Thymus (tissue), 11 donors: ENCODE results near the gene TRPM1. TPM values are rescaled to one million over a fixed set of nuclear protein-coding genes. Genes with fewer than 3 reads are reported as not detected.

Experiments used
- DNase-seq, 9 donors: peaks; one replicate each; pipeline ENCODE4 v3.0.0-alpha.2; 2013; ENCODE audit warnings: low spot score in 9 of 9, low read depth in 6 of 9, missing footprints in 1 of 9
- H3K27ac ChIP-seq, 2 donors: one replicate each; pipeline ENCODE4 v1.5.1; 2013; ENCODE audit warnings: control low read depth in 1 of 2, low read depth in 1 of 2, low read length in 1 of 2, mild to moderate bottlenecking in 1 of 2, moderate library complexity in 1 of 2
- H3K27me3 ChIP-seq, 2 donors: one replicate each; pipeline ENCODE4 v1.5.1; 2013; ENCODE audit warnings: low read length in 1 of 2; ENCODE audit not compliant: control insufficient read depth in 2 of 2, insufficient read depth in 1 of 2
- H3K36me3 ChIP-seq, 2 donors: one replicate each; pipeline ENCODE4 v1.5.1; 2013; ENCODE audit warnings: low read length in 1 of 2, mild to moderate bottlenecking in 1 of 2, moderate library complexity in 1 of 2; ENCODE audit not compliant: control insufficient read depth in 2 of 2, insufficient read depth in 2 of 2
- H3K4me1 ChIP-seq, 2 donors: one replicate each; pipeline ENCODE4 v1.5.1; 2013; ENCODE audit warnings: low read length in 2 of 2; ENCODE audit not compliant: control insufficient read depth in 2 of 2, insufficient read depth in 2 of 2
- H3K4me3 ChIP-seq, 2 donors: one replicate each; pipeline ENCODE4 v1.5.1; 2013; ENCODE audit warnings: low read length in 2 of 2, control low read depth in 1 of 2, mild to moderate bottlenecking in 1 of 2
- H3K9me3 ChIP-seq, 2 donors: one replicate each; pipeline ENCODE4 v1.5.1; 2013; ENCODE audit warnings: low read length in 1 of 2, mild to moderate bottlenecking in 1 of 2; ENCODE audit not compliant: control insufficient read depth in 2 of 2, insufficient read depth in 1 of 2
- WGBS: extraction: QIAGEN DNeasy Blood & Tissue Kit; methylation state at CpG from one replicate; pipeline ENCODE4 v1.1.7; 2013; 5-methylcytosine and 5-hydroxymethylcytosine counted together
- polyA plus RNA-seq: library from polyadenylated mRNA; stranded (reverse); fragments of 200-250 nt; gene quantifications from one replicate; pipeline ENCODE4 v1.2.3, GENCODE V29; 2013
- total RNA-seq: library from RNA; stranded (reverse); fragments of 120-200 nt; gene quantifications from one replicate; pipeline ENCODE4 v1.2.4, GENCODE V29; 2013
- donor health status: healthy.

Gene TRPM1
- total and polyA plus RNA-seq, 2 donors: 0.02 to 0.09 TPM

GRCh38 chr15:31037731-31038477, 63.6 kb downstream of the TRPM1 start:
- no peak overlapping the region for H3K4me3 ChIP-seq
- no peaks in the 10 kb centered on the region for H3K4me1 ChIP-seq
- H3K36me3 ChIP-seq: no peaks in the 10 kb centered on the region
- WGBS: 95% methylated on average over 10 of the region's 10 CpGs
- no peaks in the 10 kb centered on the region for H3K27me3 ChIP-seq
- DNase-seq: no peak
- no peaks in the 10 kb centered on the region for H3K9me3 ChIP-seq
- H3K27ac ChIP-seq: no peak overlapping the region

- no peaks in the 10 kb centered on the region for H3K36me3 ChIP-seq
- no peak for DNase-seq
- H3K9me3 ChIP-seq: no peaks in the 10 kb centered on the region
- H3K4me3 ChIP-seq: no peak overlapping the region
- no peaks in the 10 kb centered on the region for H3K27me3 ChIP-seq
- no peak overlapping the region for H3K27ac ChIP-seq
- 94% methylated on average over 9 of the region's 9 CpGs for WGBS
- H3K4me1 ChIP-seq: no peaks in the 10 kb centered on the region
Observed at GRCh38 chr15:31036783-31037182, 64.7 kb downstream of the TRPM1 start.

GRCh38 chr15:31035610-31036009, 65.9 kb downstream of the TRPM1 start:
- 97% methylated on average over 7 of the region's 7 CpGs for WGBS
- Histone ChIP-seq H3K27me3 (no peaks in the 10 kb centered on the region), H3K27ac (no peak overlapping the region), H3K9me3 (no peaks in the 10 kb centered on the region), H3K4me1 (no peaks in the 10 kb centered on the region), H3K4me3 (no peak overlapping the region), H3K36me3 (no peaks in the 10 kb centered on the region)
- no peak for DNase-seq

GRCh38 chr15:31034152-31034551, 67.4 kb downstream of the TRPM1 start:
- H3K4me1 ChIP-seq: no peaks in the 10 kb centered on the region
- H3K27me3 ChIP-seq: no peaks in the 10 kb centered on the region
- no peak overlapping the region for H3K4me3 ChIP-seq
- H3K36me3 ChIP-seq: no peaks in the 10 kb centered on the region
- H3K27ac ChIP-seq: no peak overlapping the region
- WGBS: 75% methylated on average over 4 of the region's 4 CpGs
- H3K9me3 ChIP-seq: no peaks in the 10 kb centered on the region
- DNase-seq: no peak

- peak overlapping the region in 1 of 2 donors; percentile 49 for H3K27ac ChIP-seq
- DNase-seq: peak in 1 of 9 donors; percentile 7
- no peaks in the 10 kb centered on the region for H3K9me3 ChIP-seq
- no peaks in the 10 kb centered on the region for H3K4me1 ChIP-seq
- no peaks in the 10 kb centered on the region for H3K27me3 ChIP-seq
- H3K4me3 ChIP-seq: no peak overlapping the region
- no peaks in the 10 kb centered on the region for H3K36me3 ChIP-seq
- WGBS: 80% methylated on average over 5 of the region's 5 CpGs
Observed at GRCh38 chr15:31032961-31033371, 68.6 kb downstream of the TRPM1 start.

- 97% methylated on average over 3 of the region's 3 CpGs for WGBS
- no peak overlapping the region for H3K27ac ChIP-seq
- no peaks in the 10 kb centered on the region for H3K4me1 ChIP-seq
- no peak overlapping the region for H3K4me3 ChIP-seq
- no peak for DNase-seq
- no peaks in the 10 kb centered on the region for H3K27me3 ChIP-seq
- no peaks in the 10 kb centered on the region for H3K9me3 ChIP-seq
- H3K36me3 ChIP-seq: no peaks in the 10 kb centered on the region
Observed at GRCh38 chr15:31031471-31032067, 70.0 kb downstream of the TRPM1 start.

- DNase-seq: no peak
- Histone ChIP-seq H3K36me3 (no peaks in the 10 kb centered on the region), H3K9me3 (no peaks in the 10 kb centered on the region), H3K27ac (no peak overlapping the region), H3K4me3 (no peak overlapping the region), H3K27me3 (no peaks in the 10 kb centered on the region), H3K4me1 (no peaks in the 10 kb centered on the region)
- WGBS: 39% methylated on average over 8 of the region's 8 CpGs
Observed at GRCh38 chr15:31027910-31028578, 73.5 kb downstream of the TRPM1 start.

- H3K27ac ChIP-seq: no peak overlapping the region
- no peak for DNase-seq
- H3K9me3 ChIP-seq: no peaks in the 10 kb centered on the region
- H3K27me3 ChIP-seq: no peaks in the 10 kb centered on the region
- H3K36me3 ChIP-seq: no peaks in the 10 kb centered on the region
- no peak overlapping the region for H3K4me3 ChIP-seq
- 98% methylated on average over 25 of the region's 25 CpGs for WGBS
- H3K4me1 ChIP-seq: no peaks in the 10 kb centered on the region
Observed at GRCh38 chr15:31025996-31026395, 75.5 kb downstream of the TRPM1 start.

- 76% methylated on average over 3 of the region's 3 CpGs for WGBS
- Histone ChIP-seq H3K9me3 (no peaks in the 10 kb centered on the region), H3K27ac (no peak overlapping the region), H3K27me3 (no peaks in the 10 kb centered on the region), H3K4me3 (no peak overlapping the region), H3K36me3 (no peaks in the 10 kb centered on the region), H3K4me1 (no peaks in the 10 kb centered on the region)
- no peak for DNase-seq
Observed at GRCh38 chr15:31024979-31025378, 76.5 kb downstream of the TRPM1 start.
